Kidney tubule cell (primary cell): Measurements from ENCODE around the gene LRMDA.

ENCODE experiments used
- DNase-seq: peaks from one replicate; pipeline ENCODE4 v3.0.0-alpha.2; 2018; ENCODE audit warnings: low spot score

The LRMDA gene

DNA sequence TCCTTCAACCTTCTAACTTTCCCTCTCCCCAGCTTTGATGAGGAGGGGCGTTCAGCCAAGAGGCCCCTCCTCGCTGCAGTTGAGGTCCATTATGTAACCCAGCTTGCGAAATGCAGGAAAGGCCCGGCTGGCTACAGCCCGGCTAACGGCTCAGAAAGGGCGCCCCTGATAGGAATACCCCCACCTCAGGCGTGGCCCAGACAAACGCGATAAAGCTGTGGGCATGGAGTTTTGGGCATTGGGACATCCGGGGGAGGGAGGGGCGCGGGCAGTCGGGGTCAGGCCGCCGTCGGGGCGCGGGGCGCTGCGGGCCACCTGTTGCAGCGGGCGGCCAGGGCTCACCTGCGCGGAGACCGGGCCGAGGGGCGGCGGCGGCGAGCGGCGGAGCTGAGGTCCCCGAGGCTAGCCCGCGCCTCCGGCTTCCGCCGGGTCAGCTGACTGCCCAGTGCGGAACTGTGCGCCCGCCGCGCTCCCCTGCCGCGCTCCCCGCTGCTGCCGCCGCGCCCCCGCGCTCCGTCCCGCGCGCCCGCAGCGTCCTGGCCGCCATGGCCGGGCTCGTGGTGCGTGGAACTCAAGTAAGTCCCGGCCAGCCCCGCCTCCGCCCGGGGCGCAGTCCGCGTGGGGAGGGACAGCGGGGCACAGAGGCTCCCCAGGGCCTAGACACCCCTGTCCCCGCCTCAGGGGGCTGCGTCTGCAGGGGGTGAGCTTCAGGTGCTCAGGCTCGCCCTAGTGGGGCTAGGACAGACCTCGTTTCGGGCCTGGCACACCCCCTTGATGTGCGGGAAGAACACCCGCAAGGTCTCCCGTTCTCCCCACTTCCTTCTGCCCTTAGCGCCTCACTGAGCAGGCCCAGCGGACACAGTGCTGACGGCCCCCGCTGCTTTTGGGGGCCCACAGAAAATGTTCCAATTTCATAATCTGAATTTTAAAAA, at the start of gene LRMDA:
Gene LRMDA (plus strand): TSS at position 445 of the 932 bp plus-strand sequence.
- peak; percentile 28 for DNase-seq

DNA sequence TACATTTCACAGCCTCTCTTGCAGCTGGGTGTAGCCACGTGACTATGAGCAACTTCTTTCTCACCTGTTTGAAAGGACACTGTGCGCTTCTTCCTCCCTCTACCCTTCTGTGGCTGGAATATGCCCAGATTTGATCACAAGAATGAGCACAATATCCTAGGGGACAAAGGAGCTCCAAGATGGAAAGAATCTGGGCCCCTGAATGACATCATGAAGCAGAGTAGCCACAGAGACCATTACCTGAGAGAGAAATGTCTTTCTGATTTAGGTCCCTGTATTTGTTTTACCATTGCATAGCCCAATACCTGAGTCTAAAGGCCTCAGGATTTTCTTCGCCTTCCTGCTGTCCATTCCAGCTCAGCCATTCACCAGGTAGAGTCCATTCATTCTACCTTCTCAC, 45.3 kb upstream of the LRMDA start:
- no peak for DNase-seq

- DNase-seq, result no peak
Observed at GRCh38 chr10:75388082-75388481, 43.3 kb upstream of the LRMDA start.

DNA sequence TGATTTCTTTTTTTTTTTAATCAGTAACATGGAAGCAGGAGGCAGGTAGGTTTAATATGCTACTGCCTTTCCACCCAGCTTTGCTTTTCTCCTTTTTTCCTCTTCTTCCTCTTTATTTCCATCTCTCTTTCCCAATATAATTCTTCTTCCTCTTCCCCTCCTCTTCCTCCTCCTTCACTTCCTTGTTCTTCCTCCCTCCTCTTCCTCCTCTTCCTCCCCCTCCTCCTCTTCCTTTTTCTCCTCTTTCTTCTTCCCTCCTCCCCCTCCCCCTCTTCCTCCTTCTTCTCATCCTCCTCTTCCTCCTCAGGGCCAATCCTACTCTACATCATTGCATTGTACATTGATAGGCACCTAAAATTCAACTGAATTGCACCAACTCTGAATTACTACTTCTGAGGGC, 41.2 kb upstream of the LRMDA start:
- no peak for DNase-seq

GRCh38 chr10:75392271-75392670, 39.2 kb upstream of the LRMDA start:
- no peak for DNase-seq

GRCh38 chr10:75392744-75393143, 38.7 kb upstream of the LRMDA start:
- no peak for DNase-seq

DNA sequence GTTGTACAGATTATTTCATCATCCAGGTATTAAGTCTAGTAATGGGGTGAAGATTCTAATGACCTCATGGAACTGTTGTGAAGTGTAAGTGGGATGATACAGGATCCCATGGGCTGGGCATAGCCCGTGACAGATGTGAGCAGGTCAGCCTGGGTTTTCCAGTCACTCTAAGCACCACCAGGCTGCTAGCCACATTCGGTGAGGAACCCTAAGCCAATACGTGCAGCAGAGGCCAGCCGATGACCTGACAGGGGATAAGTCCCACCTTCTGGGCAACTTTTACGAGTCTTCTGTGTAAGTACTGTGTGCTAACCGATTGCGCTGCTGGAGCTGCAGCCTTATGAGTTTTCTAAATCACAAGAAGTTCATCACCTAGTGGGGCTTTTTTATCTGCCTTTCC, 37.2 kb upstream of the LRMDA start:
- DNase-seq, result no peak

GRCh38 chr10:75395066-75395931, 36.1 kb upstream of the LRMDA start:
- peak; percentile 65 for DNase-seq

- DNase-seq, result peak; percentile 37
Observed at GRCh38 chr10:75395932-75396630, 35.3 kb upstream of the LRMDA start.

GRCh38 chr10:75396631-75397495, 34.6 kb upstream of the LRMDA start:
- DNase-seq, result peak; percentile 49

DNA sequence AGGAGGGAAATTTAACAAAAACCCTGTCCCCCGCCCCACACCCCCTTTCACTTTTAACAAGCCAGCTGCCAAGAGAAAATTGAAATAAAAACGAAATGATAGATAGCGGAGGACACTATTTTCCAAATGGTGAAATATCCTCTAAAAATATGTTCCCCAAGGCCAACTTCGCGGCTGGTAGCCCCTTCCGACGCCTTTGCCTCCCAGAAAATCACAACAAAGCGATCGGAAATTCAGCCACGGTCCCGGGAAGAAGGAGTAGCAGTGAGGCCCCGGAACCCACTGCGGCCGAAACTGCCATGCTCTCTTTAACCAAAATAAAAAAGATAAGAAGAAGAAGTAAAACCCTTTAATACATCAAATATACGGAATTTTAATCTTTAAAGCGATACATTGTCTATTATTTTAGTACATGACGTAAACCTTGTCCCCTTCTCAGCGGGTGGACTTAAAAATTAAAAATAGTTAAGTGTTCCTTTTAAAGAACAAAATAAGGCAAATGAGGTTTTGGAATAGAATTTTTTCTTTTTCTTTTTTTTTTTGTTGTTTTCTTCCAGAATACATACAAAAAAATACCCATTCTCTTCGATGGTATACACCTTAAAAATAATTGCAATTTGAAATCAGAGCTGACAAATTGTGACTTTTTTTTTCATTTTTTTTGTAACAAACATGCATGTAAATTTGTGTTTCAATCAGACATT, 33.8 kb upstream of the LRMDA start:
- DNase-seq, result peak; percentile 33

GRCh38 chr10:75398200-75398691, 33.2 kb upstream of the LRMDA start:
- DNase-seq, result peak; percentile 16

DNA sequence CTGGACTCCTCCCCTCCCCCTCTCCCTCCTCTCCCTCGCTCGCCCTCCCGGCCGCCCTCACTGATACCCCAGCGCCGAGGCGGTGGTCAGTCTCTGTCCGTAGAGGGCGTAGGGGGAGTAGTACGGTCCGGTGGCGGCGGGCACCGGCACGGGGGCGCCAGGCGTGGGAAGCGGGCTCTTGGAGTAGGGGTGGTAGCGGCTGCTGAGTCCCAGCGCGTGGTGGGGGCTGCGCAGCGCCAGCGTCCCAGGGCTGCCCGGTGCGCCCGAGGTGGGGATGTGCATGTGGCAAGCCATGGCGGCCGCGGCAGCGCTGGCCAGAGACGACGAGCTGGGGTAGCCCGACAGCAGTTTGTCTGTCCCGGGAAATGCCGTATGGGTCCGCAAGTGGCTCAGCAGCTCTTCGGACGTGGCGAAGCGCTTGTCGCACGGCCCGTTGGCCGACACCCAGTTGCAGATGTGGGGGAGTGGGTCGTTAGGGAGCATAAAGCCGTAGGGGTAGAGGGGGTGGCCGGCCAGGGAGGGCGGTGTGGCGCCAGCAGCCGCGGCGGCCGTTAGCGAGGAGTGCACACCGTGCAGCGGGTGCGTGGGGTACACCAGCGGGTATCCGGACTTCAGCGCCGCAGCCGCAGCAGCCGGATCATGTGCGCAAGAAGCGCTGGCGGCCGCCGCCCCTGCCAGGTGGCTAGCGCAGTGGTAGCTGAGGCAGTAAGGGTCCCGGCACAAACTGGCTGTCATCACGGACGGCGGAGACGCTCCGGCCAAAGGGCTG, 32.5 kb upstream of the LRMDA start:
- peak; percentile 44 for DNase-seq

GRCh38 chr10:75399461-75400162, 31.8 kb upstream of the LRMDA start:
- peak; percentile 79 for DNase-seq

DNA sequence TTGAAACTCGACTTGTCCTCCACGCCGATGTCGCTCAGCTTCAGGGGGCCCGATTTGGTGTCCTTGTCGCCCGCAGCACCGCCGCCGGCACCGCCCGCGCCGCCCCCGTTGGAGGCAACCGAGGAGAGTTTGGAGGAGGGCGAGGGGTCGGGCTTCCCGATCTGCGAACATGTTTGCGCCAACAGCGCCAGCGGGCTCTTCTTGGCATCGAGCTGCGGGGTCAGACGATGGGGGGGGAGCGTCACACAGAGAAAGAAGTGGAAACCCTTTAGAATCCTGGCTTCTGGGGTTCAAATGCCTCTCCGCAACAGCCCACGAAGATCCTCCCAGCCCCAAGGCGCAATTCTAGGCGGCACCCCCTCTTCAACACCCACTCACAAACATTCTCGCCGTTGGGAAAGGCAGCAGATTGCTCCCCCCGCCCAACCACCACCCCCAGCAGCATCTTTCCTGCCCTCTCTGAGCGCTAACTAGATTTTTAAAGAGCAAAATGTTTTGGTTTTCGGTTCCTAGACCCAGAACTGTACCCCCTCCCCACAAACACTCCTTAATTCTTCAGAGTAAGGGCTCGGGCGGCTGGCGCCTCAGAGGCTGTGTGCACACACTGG, 31.2 kb upstream of the LRMDA start:
- no peak for DNase-seq

DNA sequence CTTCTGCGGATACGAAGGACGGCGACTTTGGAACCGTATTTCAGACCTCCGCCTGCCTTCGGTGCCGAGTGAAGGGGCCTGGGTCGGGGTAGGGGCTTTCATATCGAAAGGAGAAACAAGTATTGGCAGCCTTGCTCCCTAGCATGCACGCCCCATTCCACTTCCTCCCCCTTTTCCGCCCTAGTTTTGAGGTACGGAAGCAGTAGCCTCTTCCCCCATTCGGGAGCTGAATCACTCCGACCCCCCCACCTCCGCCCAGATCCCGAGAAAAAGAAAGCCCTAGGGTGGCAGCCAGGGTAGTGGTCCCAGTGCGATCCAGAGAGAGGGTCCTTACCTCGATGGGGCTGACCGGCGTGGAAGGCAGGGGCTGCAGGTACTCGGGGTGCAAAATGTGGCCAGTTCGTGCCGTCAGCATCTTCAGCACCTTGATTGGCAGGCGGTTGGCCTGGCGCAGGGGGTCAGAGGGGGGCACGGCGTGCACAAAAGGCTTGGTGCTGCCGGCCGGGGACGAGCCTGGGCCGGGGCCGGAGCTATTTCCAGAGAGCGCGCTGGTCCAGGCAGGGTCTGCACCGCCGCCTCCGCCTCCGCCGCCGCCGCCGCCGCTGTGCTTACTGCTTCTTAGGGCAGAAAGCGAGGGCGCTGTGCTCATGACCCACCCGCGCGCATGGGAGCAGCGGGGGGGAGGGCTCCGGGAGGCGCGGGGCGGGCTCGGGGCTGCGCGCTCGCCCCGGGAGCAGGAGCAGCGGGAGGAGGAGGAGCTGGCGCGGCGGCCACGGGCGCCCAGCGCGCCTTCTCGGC, 30.5 kb upstream of the LRMDA start:
- DNase-seq, result peak; percentile 75

DNA sequence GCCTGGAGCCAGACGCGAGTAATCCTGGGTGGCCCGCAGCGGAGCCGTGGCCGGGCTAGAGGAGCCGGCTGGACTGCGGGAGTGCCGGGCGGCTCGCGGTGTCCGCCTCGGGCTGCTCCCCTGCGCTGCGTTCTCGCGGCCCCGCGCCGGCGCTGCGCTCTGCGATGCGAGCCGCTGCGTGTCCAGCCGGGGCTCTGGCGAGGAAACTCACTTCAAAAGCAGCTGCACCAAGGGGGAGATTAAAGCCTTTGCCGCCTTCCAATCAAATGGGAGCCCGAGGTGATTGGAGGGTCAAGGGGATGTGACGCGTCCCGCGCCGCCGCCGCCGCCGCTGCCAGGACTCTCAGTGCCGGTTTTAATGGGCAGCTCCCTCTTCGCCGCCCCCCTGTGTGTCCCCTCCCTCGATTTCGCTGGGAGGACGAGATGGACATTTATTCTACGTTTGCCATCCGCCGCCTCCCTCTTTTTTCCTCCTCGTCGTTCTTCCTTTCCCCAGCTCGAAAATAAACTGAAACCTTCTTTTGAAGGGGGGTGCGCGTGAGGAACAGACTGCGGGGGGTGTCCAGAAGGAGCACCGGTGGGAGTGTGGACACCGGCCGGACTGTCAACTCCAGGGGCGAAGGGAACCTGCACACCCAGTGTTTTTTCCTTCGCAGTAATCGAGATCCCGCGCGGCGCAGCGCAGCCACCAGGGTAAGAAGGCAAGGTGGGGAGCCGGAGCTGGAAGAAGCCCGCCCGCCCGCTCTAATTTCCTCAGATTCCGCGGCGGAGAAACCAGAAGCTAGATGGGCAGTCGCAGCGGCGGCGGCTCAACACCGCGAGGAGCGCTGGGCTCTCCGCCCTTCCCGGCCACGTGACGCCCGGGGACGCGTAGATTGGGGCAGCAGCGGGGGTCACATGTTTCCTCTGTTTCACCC, 29.6 kb upstream of the LRMDA start, which contains the start of gene ZNF503:
Gene ZNF503 (minus strand): TSS at position 196 of the 917 bp plus-strand sequence. CDS start 345 bp downstream, outside the sequence.
- peak; percentile 97 for DNase-seq
